LHCN-M2 (cell line): Measurements from ENCODE around the gene ITGA5. TPM values are rescaled to one million over a fixed set of nuclear protein-coding genes. Genes with fewer than 3 reads are reported as not detected.

Experiments
- DNase-seq: peaks from one replicate; pipeline ENCODE4 v3.0.0-alpha.2; 2012; ENCODE audit warnings: low read depth
- total RNA-seq: library from RNA; depleted of rRNA; stranded (reverse); fragments of >200 nt; gene quantifications from 2 replicates; pipeline ENCODE4 v1.2.3, GENCODE V29; 2014

ITGA5 gene
- total RNA-seq, 1 experiment from 2014 or later = 202 TPM

DNA sequence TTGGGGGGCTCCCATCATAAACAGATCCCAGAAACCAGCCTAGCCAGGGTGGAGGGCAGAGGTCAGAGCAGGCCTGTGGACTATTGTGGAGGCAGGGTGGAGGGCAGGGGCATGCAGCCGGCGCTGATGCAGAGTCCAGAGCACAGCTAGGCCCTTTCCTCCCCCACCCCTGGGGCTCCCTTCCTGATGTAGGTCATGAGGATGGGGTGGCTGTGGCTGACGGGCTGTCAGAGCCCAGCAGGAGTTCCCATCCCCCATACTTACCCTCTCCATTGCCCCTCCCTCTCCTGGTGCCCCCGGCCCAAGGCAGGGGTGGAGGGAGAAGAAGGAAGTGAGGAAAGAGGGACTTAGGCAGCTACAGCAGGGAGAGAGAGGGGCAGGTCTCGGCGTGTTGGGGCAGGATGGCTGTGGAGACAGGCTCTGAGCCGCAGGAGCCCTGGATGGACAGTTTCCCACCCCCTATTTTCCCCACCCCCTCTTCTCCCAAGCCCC is 28.8 kb downstream of the ITGA5 start:
- no peak for DNase-seq

DNA sequence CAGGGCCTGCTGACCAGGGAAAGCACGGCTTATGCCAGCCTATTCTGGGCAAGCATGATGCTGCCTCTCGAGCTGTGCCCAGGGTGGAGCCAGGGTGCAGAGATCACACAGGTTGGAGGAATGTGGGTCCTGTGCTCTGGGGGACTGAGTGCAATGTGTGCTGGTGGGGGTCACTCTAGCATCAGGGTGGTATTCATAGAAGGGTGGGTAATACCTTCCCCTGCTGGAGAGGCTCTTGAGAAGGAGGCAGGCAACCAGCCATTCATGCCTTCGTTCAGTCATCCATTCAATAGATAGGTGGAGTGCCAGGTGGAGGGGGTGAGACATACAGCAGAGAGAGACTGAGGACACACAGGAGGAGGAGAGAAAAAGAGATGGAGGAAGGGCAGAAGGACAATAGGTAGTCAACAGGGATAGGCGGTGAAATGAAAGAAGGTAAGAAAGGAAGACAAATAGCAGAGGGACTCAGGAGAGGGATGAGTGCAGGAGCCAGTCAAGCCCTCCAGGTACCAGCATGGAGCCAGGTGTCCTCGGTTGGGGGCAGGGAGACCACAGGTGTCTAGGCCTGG is 29.4 kb downstream of the ITGA5 start:
- no peak for DNase-seq

DNA sequence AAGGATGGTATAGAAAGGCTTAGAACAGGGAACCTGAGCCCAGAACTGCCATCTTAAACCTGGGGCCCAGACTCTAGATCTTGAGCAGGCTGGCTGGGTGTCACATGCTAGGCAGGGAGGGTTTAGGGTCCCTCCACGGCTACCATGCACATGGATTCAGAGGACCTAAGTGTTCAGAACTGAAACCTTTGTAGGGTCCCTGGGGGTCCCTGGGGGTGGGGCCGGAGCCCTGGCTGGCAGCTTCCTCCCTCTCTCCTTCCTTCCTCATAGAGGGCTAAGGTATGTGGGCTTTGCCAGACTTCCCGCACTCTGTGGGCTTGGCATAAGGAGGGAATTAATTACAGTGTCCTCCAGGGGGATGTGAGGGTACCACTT is 29.9 kb downstream of the ITGA5 start:
- no peak for DNase-seq

DNA sequence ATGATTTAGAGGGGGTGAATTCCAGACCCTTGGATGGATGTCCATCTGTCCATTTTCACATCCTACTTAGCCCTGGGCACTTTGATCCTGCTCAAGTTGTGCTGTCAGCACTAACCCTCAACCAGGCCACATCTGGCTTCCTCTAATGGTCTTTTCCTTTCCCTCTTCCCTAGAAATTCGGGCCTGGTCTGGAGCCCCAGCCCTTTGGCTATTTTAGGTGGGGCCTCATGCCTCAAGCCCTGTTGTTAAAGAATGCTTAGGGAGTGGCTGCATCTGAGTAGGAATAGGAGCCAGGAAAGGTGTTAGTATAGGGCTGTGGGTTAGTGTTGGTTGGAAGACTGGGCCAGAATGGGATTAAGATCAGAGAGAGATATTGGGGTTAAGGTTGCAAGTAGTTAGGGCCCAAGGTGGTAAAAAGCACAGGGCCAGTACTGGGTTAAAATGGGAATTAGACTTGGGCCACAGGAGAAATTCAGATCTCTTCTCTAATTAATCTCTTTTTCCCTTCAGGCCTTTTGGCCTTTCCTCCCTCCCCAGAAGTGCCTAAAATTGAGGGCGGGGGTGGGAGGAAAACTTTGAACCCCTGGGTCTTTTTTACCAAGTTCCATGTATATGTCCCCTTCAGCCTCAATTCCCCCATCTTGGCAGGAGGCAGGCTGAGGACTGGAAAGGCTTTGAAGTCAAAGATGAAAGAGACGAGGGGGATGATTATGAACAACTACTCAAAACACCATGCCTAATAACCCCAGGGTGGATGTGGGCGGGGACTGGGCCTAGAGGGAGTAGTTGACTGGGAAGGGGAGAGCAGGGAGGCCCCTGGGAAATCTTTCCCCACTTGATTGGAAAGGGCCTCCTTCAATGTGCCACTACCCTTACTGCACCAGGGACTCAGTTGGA is 30.6 kb downstream of the ITGA5 start:
- no peak for DNase-seq

DNA sequence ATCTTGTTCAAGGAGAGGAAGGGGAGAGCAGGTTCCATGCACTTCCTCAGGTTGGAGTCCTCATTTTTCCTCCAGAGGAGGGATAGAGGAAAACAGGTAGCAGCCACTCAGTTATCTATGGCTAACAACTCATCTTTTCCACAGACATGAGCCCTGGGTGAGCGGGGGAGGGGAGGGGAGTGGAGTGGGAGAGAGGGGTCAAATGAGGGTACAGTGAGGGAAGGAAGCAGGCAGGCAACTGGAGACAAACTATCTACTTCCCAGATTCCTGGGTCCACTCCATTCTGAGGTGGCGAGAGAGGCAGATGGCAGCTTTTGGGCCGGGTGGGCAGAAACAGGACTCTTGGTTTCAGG is 32.0 kb downstream of the ITGA5 start:
- no peak for DNase-seq

DNA sequence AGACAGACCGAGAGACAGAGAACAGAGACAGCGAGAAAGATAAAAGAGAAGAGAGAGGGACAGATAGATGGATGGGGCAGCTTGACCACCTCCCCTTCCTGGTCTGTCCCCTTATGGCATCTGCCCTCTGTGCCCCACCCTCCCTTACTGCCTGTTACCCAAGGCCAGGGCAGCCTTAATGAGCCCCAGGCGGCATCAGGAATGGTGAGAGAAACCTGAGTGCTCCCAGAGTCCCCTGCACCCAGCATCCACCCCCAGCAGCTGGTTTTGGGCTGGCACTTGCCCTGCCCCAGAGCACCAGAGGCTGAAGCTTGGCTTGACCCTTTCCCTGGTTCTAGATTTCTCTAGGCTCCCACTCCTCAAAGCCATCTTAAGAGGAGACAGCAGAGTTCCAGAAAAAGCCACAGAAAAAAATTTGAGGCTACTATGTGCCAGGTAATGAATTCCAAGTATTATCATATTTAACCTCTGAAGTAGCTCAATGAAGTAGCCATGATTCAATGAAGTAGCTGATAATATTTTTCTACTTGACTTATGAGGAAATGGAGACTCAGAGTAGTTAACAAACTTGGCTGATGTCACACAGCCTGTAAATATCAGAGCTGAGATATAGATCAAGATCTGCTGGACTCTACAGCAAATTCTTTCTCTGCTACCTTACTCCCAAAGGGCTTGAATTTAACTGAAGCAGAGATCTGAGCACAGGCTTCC is 32.5 kb downstream of the ITGA5 start:
- no peak for DNase-seq

DNA sequence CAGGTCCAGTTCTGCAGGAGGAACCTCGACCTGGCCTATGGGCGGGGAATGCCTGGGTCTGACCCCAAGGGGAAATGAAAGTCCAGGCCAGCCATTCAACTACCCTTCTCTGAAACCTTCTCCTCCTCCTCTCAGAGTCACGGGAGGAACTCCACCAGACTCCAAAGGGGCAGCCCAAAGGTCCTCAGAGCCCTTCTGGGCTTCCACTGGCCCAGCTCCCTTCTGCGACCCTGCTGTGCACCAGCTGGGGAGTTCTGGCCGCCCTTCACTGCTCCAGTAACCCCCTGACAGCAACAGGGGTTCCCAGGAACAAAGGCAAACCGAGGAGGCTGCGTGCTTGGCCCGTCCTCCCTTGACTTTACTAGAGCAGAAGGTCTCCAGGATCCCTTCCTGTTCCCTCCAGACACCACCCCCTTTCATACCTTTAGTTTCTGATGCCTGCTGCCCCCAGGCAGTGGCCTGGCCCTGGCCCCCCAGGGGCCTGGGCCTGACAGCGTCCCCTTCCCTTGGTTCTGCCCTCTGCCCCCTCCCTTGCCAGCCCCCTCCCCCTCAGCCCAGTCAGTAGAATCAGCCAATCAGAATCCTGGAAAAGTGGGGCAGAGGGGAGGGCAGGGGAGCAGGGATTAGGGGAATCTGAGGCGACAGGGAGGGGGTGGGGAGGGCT is 33.7 kb downstream of the ITGA5 start:
- DNase-seq = no peak

DNA sequence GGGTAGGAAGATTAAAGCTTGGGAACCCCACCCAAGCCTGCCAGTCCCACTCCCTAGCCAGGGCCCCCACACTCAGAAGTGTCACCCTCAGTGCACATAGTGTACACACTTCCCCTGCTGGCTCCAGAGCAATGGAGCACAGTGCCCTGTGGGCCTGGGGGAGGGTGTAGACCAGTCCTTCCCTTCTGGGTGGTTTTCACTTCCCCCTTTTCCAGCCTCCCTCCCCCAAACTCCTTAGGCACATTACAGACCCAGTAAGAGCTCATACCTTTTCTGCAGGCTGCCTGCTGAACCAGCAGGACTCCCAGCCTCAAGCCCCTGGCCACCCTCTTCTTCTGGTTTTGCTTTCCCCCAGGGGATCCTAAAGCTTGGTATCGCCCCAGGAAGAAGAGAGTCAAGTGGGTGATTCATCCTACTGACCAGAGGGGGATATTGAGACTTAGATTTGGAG is 34.5 kb downstream of the ITGA5 start, which contains the start of gene ZNF385A:
Gene ZNF385A, minus strand, starts transcription at position 143 of the 451 bp plus-strand sequence. CDS start 219 bp downstream, outside the sequence.
- DNase-seq = no peak

DNA sequence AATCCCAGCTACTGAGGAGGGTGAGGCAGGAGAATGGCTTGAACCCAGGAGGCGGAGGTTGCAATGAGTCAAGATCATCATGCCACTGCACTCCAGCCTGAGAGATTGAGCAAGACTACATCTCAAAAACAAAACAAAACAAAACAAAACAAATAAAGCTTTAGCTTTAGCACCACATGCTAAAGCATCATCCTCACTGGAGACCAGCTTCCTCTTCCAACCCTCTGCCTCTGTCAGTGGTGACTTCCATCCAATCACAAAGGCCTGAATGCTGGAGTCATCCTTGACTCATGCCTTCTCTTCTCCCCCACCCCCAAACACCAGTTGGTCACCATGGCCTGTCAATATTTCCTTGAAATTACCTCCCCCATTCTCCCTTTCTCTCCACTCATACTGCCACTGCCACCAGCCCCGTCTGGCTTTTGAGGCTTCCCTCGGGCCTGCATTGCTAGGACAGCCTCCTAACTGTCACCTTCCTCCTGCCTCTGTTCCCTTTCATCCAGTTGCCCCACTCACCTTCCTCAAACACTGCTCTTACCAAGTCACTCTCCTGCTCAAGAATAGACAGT is 35.9 kb downstream of the ITGA5 start:
- peak; percentile 99 for DNase-seq

DNA sequence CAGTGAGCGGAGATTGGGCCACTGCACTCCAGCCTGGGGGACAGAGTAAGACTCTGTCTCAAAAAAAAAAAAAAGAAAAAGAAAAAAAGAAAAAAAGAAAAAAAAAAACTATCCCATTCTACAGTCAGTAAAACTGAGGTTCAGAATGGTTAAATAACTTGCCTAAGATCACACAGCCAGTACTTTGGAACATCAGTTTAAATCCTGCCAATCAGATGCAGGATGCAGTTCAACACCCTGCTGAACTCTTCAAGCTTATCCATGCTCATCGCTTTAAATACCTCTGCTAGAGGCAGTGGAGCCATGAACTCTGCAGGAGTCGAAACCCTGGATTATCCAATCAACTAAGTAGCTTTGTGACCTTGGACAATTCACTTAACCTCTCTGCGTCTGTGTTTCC is 37.9 kb downstream of the ITGA5 start:
- no peak for DNase-seq

DNA sequence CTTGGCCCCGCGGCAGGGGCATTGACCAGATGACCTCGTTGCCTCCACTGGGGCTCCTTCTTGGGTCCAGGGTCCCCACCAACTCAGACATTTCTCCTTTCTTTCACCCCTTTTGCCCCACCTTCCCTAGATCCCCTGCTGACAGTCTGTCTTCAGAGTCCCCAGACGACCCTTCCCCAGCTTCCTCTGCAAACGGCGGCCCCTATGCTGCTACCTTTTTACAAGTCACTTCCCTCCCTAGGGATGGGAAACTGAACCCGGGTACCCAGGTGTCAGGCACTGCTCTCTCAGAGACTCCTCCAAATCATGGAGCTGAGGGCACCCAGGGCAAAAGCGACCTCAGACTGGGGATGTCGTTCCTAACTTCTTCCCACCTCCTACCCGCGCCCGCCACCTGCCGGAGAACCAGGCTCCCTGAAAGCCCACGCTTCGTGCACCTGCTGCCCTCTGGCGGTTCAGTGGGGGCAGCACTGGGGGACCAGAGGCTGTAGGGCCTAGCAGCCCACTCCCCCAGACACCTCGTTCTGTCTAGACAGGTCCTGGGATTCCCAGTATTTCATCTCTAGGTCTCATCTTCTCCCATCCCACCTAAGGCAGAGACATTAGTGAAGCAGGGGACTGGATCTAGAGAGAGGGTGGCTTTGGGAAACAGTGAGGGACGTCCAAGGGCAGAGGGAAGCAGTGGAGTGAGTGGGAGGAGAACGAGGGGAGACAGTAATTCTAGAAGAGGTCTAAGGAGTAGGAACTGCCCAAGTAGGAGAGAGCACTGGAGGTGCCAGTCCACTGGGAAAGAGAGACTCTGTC is 39.5 kb downstream of the ITGA5 start:
- peak; percentile 80 for DNase-seq

DNA sequence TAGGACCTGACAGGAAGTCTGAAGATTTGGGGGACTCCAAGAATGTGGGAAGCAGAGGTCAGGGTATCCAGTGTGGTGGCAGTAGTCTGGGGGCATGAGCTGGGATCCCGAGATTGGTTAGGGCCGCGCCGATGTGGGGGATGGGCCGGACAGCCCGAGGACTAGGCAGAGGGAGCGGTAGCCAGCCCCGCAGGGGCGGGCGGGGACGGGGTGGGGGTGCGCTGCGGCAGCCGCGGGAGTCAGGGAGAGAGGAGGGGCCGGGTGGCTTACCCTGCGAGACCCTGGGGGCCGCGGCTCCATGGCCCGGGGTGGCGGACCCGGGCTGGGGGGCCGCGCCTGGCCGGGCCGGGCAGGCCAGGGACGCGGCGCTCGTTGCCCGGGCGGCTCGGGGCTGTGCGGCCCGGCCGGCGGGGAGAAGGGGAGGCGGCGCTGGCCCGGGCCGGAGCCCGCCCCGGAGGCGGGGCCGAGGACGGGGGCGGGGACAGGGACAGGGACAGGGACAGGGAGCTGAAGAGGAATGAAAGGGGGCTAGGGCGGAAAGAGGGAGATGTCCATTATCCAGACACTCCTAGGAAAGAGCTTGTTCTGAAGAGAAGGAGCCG is 40.2 kb downstream of the ITGA5 start:
- no peak for DNase-seq

DNA sequence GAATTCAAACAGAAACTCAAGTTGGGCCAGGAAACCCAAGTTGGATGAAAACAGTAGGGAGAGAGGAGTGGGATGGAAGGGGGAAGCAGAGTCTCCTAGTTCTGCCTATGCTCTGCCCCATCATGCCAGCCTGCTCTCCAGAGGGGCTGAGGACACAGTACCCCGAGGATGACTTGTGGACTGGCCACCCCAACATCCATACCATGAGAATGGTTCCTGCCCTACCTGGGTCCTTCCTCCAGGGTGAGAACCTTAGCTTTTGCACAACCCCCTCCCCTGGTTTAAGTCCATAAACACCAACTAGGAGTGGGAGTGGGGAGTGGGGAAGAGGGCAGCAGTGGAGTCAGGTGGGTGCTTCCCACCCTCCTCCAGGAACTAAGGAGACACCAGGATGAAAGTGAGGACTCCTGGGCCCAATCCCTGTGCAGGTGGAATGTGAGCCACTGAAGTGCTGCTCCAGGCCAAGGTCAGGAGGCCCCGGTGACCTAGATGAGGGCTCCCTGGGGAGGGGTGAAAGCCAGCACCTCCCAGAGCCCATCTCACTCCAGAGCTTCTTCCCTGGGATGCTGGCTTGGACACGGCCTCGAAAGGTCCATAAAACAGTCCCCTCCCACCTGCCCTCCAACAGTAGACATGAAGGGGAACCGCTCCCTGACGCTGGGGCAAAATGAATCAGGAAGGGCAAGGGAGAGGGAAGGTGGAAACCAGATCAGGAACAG is 41.1 kb downstream of the ITGA5 start:
- DNase-seq = no peak

DNA sequence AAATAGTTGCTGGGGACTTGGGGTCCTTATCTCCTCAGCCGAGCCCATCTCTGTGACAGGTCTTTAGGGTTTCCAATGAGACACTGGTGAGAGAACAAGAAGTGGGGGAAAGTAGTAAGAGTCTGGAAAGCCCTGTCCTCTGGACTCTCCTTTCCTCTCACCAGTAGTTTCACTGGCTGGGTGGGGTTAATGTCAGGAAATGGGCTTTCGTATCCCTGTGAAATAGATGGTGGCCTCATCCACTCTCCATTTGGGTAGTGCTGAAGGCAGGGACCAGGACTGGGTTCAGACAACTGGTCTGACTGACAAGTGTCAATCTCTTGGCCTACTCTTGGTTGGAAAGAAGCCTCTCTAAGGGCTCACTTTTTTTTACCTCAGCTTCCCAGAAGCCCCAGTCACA is 42.1 kb downstream of the ITGA5 start:
- no peak for DNase-seq

DNA sequence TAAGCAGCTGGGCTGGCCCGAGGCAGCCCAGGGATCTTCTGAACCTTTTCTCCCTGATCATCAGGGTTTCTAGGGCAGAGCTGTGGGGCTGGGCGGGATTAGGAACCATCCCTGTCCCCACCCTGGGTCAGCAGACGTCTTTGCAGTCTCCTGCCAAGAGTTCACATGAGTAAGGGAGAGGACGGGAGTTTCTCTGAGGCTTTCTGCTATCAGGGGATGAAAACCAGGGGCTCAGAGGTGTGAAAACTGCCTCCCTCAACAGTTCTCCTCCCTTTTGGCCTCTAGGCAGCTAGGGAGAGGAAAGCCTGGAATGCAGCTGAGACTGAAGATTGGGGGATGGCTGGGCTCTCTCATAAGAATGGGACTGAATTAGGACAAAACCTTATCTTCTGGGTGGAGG is 42.5 kb downstream of the ITGA5 start:
- no peak for DNase-seq

DNA sequence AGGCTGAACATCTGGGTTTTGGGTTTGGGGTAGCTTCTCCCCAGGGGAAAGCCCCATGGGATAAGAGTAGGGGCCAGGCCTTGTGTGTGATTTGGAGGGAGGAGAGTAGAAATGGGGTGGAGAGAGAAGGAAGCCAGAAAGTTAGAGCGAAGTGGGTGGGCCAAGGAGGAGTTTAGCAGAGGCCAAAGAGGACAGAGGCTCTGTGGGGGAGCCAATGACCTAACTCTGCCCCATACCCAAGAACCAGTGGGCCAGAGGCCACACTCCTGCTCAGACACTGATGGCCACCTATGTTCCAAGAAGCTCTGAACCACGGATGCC is 43.8 kb downstream of the ITGA5 start:
- DNase-seq = no peak

DNA sequence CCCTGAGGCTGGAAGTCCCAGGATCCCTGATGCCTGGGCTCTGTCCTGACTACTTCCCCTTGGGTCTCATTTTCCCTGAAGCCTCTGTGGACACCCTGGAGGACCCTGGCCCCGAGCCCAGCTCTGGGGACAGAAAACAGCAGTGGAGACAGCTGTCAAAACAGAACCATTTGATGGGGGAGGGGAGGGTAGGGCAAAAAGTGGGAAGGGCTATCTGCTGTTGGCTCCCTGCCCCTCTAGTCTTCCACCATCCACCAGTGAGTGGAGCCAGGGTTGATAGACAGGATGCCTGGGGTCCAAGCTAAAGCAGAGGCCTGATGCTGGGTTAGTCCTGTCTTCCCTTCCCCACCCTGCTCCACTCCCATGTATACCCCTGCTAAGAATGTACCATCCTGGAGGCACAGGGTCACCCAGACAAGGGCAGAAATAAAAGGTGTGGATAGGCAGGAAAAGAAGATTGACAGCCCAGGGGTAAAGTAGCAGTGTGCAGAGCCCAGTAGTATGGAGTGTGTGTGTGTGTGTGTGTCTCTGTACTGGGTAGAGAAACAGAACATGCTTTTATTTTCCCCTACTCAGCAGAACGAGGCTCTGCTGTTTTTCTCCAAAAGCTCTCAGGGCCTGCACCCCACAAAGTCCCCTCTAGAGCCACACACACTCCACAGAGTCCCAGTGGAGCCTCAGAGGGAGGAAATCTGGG is 44.4 kb downstream of the ITGA5 start:
- DNase-seq = peak; percentile 76

DNA sequence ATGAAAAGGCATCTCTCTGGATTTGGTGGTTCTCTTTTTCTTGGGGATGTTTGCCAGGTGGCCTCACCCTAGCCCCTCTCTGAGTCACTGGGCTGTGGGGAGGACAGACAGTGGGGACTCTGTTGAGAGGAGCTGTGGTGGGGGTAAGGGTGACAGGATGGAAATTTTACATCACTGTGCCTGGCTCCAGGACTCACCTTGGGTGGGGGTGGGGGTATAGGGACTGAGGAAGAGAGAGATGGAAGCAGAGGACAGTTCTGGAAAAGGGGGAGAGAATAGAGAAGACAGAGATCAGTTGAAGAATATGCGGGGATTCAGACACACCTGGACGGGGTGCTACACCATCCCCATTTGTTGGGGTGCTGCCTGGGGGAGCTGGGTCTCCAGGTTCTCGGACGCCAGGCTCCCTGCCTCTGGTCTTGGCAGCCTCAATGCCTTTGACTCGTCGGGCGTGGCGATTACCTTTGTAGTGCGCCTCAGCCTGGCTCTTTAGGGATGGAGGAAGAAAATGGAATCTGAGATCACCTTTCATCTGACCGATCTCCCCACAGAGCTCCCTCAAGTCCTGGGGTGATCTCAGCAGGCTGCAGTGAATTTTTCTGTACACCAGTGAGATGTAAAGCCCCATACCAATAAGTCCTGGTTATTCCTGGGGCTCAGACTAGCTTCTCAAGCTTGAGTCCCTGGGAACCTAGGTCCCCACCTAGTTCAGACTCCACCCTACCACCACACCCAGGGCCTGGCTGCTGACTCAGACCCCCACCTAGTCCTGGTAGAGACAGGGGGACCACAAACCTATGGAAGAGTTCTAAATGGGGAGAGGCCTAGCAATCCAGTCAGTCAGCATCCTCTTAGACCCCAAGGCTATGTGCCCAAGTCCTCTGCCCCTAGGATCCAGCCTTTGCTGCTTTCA is 45.2 kb downstream of the ITGA5 start:
- DNase-seq = no peak
